Epithelial cell of esophagus (primary cell): ENCODE results near the gene PEX11A.

Experiments used
- DNase-seq: peaks from one replicate; pipeline ENCODE4 v3.0.0; 2010; ENCODE audit warnings: low read depth
- H3K4me3 ChIP-seq: 2 replicates; pipeline ENCODE4 v1.5.1; 2011; ENCODE audit warnings: mild to moderate bottlenecking, low read length, control low read depth
- CTCF ChIP-seq: IDR thresholded peaks from 2 replicates; pipeline ENCODE4 v1.5.1; 2011; ENCODE audit warnings: low read depth, mild to moderate bottlenecking, low read length, control low read depth, inconsistent platforms; ENCODE audit not compliant: insufficient read depth; ENCODE audit errors: missing control alignments

PEX11A gene

DNA sequence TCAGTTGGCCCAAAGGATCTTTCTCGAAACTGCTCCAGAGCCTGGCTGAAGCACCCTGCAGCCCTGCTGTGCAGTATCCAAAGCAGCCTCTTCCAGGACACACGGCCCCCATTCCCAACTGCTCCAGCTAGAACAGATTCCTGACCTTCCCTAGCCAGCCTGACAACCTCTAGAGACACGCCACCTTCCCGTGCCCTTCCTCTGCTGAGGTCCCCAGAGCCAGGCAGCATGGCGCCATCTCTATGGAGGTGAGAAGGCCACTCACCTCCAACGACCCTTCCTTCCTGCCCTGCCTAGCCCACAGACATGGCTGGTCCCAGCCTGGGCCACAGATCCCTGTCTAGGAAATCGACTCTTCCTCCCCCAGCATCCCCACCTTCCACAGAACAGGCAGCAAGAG is 38.4 kb downstream of the PEX11A start:
- no peak overlapping the region for H3K4me3 ChIP-seq
- TF ChIP-seq CTCF = no peak

DNA sequence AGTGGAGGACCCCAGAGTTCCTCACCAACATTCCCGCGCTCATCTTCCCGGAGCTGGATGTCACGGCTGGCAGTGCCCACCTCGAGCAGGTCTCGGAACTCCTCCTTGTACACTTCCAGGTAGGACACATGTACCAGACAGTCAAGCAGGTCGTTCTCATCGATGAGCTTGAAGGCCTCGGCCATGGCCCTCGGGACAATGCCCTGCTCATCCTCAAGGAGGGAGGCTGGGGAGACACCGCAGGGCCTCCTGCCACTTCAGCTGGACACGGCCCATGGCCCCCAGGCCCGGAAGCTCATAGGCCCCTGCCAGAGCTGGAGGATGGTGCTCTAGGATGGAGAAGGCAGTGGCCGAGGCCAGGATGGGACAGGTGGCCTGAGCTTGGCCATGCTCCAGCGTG is 40.8 kb downstream of the PEX11A start:
- H3K4me3 ChIP-seq = no peak overlapping the region
- no peak for TF ChIP-seq CTCF
- DNase-seq = no peak

More for the DNA sequence above, 38.4 kb downstream of the PEX11A start:
- no peak for DNase-seq

GRCh38 chr15:89649013-89649625 is 41.4 kb downstream of the PEX11A start:
- DNase-seq = no peak
- H3K4me3 ChIP-seq = no peak overlapping the region
- no peak for TF ChIP-seq CTCF

DNA sequence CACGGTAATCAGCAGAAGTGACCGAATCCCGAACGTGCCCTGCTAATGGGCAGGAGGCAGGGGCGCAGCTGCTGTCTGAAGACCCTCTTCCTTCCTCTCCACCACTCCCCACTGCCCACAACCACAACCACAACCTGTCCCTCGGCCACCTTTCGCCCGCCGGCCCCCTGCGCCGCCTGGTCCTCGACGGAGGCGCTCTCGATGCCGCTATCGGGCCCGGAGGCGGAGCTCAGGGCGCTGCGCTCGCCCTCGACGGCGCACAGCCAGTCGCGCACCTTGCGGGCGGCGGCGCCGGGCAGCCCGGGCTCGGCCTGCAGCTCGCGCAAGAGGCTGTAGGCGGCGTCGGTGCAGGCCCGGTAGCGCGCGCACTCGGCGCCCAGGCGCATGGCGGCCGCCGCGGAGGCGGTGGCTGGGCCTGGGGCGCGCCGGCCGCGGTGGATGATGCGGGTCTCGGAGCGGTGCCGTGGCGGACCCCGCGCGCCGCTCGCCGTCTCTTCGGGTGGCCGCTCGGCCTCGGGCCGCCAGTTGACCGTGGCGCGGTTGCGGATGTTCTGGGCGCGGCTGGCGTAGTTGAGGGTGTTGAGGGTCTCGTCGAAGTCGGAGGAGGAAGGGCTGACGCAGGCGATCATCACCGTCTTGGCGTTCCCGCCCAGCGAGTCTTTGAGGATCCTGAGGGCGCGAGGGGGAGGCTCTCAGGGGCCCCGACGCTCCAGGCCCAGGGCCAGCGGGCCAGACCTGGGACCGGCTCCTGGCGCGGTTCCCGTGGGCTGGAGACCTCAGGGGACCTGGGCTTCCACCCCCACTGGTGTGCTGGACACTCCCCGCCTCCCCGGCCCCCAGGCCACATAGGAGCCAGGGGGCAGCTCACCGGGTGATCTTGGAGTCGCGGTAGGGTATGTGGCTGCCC is 42.2 kb downstream of the PEX11A start:
- no peak overlapping the region for H3K4me3 ChIP-seq
- no peak for TF ChIP-seq CTCF
- no peak for DNase-seq

GRCh38 chr15:89647191-89647851 is 43.2 kb downstream of the PEX11A start:
- peak; percentile 54 for DNase-seq
- peak; percentile 81 for TF ChIP-seq CTCF
- no peak overlapping the region for H3K4me3 ChIP-seq

- no peak for DNase-seq
- H3K4me3 ChIP-seq = no peak overlapping the region
- TF ChIP-seq CTCF = no peak
These were observed 44.0 kb downstream of the PEX11A start for GRCh38 chr15:89646416-89647141.
